ENCODE measurements around the gene DMGDH. TPM values are rescaled to one million over a fixed set of nuclear protein-coding genes. Genes with fewer than 3 reads are reported as not detected.

Gene DMGDH
- total and polyA plus RNA-seq, 10 of the 15 experiments (the other 5 are each of a cell fraction or from before 2014, with no cell fraction given), result 0.22 to 1.5 (median 0.44) TPM; not detected in 3

- Histone ChIP-seq H3K79me2 (ENCODE audit: control insufficient read depth, insufficient read depth, low read length) (no peaks in the 10 kb centered on the region), H4K20me1 (ENCODE audit: control insufficient read depth, insufficient read depth) (no peaks in the 10 kb centered on the region), H3K4me2 (ENCODE audit: control insufficient read depth, insufficient read depth) (no peak overlapping the region), H3K9me3 (replicated peaks; ENCODE audit: control insufficient read depth, insufficient read depth, low read length) (no peaks in the 10 kb centered on the region), H3K27me3 (replicated peaks in 1 of 2; ENCODE audit: control insufficient read depth in 2 of 2, insufficient read depth in 2 of 2, low read length in 1 of 2) (peaks cover 4 to 8% of the 10 kb centered on the region in 2 experiments; a peak in 3 of 4 replicates), H3K36me3 (ENCODE audit: control insufficient read depth in 2 of 2, insufficient read depth in 2 of 2, low read length in 1 of 2) (no peaks in the 10 kb centered on the region), H3K27ac (ENCODE audit: control insufficient read depth, insufficient read depth) (no peak overlapping the region), H2AFZ (ENCODE audit: control insufficient read depth, low read depth, low read length) (no peak overlapping the region), H3K4me1 (ENCODE audit: control insufficient read depth, insufficient read depth, low read length) (no peaks in the 10 kb centered on the region), H3K9ac (ENCODE audit: control insufficient read depth, insufficient read depth, low read length) (no peak overlapping the region), H3K4me3 (no peak overlapping the region)
- intact Hi-C loops (cut with micrococcal nuclease; ENCODE audit: unreplicated experiment) (no loop called here), in situ Hi-C loops (cut with MboI) (no loop called here)
- BruUV-seq (replicated peaks), result no TSS peak
- ChIA-PET CTCF (interaction anchor here (1.5 to 5.7 kb wide), 2 partner anchors 86 to 126 kb away, joined by 3 to 84 read pairs; no protein-coding TSS in a partner anchor), SMC1A (ENCODE audit: uncharacterized antibody, unreplicated experiment) (interaction anchor here (4.2 to 5.7 kb wide), 2 partner anchors 24 to 87 kb away, joined by 17 to 30 read pairs; no protein-coding TSS in a partner anchor), POLR2A (no interaction called here), RAD21 (ENCODE audit: unreplicated experiment) (interaction anchor here (0.6 to 2.7 kb wide), 2 partner anchors 25 to 83 kb away, joined by 3 to 11 read pairs; no protein-coding TSS in a partner anchor)
- no peak for FAIRE-seq
- ATAC-seq, result no peak
- DNase-seq (ENCODE audit: low read depth, low spot score), result no peak
- 42% methylated on average over 3 of the region's 3 CpGs for WGBS (ENCODE audit: insufficient coverage, insufficient replicate concordance, low lambda C conversion rate, missing lambda C conversion rate)
- TF ChIP-seq, protein P1, sequence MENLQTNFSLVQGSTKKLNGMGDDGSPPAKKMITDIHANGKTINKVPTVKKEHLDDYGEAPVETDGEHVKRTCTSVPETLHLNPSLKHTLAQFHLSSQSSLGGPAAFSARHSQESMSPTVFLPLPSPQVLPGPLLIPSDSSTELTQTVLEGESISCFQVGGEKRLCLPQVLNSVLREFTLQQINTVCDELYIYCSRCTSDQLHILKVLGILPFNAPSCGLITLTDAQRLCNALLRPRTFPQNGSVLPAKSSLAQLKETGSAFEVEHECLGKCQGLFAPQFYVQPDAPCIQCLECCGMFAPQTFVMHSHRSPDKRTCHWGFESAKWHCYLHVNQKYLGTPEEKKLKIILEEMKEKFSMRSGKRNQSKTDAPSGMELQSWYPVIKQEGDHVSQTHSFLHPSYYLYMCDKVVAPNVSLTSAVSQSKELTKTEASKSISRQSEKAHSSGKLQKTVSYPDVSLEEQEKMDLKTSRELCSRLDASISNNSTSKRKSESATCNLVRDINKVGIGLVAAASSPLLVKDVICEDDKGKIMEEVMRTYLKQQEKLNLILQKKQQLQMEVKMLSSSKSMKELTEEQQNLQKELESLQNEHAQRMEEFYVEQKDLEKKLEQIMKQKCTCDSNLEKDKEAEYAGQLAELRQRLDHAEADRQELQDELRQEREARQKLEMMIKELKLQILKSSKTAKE (IDR thresholded peaks at IDR 0.05; ENCODE audit: low read depth, poor library complexity, severe bottlenecking), result no peak
- TF ChIP-seq GATAD2B (conservative IDR thresholded peaks at IDR 0.05; ENCODE audit: low read depth) (no peak), SMAD5 (IDR thresholded peaks at IDR 0.05; ENCODE audit: low read depth) (no peak), SRF (IDR thresholded peaks at IDR 0.05; ENCODE audit: low read depth in 2 of 2, low read length in 2 of 2) (no peak), CHD1 (IDR thresholded peaks at IDR 0.05; ENCODE audit: low read depth, low read length) (no peak), ZNF622 (IDR thresholded peaks at IDR 0.05) (no peak), JUNB (IDR thresholded peaks at IDR 0.05) (no peak), NFYA (IDR thresholded peaks at IDR 0.05; ENCODE audit: borderline replicate concordance, low read depth, low read length) (no peak), MEF2B (IDR thresholded peaks at IDR 0.05; ENCODE audit: partially characterized antibody, poor library complexity, severe bottlenecking) (no peak), RELA (IDR thresholded peaks at IDR 0.05; ENCODE audit: borderline replicate concordance, partially characterized antibody) (no peak), CBX5 (IDR thresholded peaks at IDR 0.05; ENCODE audit: low read depth) (no peak)
- TF ChIP-seq, protein P2, sequence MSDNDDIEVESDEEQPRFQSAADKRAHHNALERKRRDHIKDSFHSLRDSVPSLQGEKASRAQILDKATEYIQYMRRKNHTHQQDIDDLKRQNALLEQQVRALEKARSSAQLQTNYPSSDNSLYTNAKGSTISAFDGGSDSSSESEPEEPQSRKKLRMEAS (IDR thresholded peaks at IDR 0.05; ENCODE audit: low read depth, low read length), result no peak
- TF ChIP-seq, protein P3, sequence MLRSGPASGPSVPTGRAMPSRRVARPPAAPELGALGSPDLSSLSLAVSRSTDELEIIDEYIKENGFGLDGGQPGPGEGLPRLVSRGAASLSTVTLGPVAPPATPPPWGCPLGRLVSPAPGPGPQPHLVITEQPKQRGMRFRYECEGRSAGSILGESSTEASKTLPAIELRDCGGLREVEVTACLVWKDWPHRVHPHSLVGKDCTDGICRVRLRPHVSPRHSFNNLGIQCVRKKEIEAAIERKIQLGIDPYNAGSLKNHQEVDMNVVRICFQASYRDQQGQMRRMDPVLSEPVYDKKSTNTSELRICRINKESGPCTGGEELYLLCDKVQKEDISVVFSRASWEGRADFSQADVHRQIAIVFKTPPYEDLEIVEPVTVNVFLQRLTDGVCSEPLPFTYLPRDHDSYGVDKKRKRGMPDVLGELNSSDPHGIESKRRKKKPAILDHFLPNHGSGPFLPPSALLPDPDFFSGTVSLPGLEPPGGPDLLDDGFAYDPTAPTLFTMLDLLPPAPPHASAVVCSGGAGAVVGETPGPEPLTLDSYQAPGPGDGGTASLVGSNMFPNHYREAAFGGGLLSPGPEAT (IDR thresholded peaks at IDR 0.05; ENCODE audit: low read depth), result no peak
- TF ChIP-seq, protein P4, sequence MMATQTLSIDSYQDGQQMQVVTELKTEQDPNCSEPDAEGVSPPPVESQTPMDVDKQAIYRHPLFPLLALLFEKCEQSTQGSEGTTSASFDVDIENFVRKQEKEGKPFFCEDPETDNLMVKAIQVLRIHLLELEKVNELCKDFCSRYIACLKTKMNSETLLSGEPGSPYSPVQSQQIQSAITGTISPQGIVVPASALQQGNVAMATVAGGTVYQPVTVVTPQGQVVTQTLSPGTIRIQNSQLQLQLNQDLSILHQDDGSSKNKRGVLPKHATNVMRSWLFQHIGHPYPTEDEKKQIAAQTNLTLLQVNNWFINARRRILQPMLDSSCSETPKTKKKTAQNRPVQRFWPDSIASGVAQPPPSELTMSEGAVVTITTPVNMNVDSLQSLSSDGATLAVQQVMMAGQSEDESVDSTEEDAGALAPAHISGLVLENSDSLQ (IDR thresholded peaks at IDR 0.05), result no peak
These were observed 38.6 kb upstream of the DMGDH start for GRCh38 chr5:79108086-79108485.

Data from GM12878 (cell line).